ENCODE data around the gene RAB11A. TPM values are rescaled to one million over a fixed set of nuclear protein-coding genes. Genes with fewer than 3 reads are reported as not detected.

Gene RAB11A
- polyA plus RNA-seq, 1 donor from 2014 or later = 600 TPM

DNA sequence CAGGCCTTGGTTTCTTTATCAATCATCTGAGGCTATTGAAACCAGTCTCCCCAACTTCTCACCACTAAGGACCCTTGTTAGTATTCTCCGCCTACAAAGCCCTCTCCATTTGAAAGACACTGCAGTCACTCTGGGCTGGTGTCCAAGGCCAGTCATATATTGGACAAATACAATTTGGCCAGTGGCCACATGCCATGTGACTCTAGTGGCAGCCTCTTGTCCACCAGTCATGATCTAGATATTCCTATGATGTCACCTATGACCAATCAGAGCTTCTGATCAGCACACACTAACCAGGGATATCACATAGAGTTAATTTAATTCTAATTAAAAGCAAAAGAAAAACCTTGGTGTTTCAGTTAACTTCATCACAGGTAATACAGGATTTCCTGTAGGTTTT lies 68.2 kb downstream of the RAB11A start:
- H3K79me2 ChIP-seq (replicated peaks; ENCODE audit: insufficient read depth, low read length) = no peaks in the 10 kb centered on the region
- TF ChIP-seq, protein P1, sequence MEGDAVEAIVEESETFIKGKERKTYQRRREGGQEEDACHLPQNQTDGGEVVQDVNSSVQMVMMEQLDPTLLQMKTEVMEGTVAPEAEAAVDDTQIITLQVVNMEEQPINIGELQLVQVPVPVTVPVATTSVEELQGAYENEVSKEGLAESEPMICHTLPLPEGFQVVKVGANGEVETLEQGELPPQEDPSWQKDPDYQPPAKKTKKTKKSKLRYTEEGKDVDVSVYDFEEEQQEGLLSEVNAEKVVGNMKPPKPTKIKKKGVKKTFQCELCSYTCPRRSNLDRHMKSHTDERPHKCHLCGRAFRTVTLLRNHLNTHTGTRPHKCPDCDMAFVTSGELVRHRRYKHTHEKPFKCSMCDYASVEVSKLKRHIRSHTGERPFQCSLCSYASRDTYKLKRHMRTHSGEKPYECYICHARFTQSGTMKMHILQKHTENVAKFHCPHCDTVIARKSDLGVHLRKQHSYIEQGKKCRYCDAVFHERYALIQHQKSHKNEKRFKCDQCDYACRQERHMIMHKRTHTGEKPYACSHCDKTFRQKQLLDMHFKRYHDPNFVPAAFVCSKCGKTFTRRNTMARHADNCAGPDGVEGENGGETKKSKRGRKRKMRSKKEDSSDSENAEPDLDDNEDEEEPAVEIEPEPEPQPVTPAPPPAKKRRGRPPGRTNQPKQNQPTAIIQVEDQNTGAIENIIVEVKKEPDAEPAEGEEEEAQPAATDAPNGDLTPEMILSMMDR (IDR thresholded peaks at IDR 0.05; ENCODE audit: poor library complexity, severe bottlenecking) = no peak
- TF ChIP-seq EP300 (conservative IDR thresholded peaks at IDR 0.05; ENCODE audit: poor library complexity, severe bottlenecking) (no peak), MXI1 (conservative IDR thresholded peaks at IDR 0.05; ENCODE audit: poor library complexity, severe bottlenecking) (no peak), POLR2AphosphoS5 (IDR thresholded peaks at IDR 0.05) (no peak), SMC3 (conservative IDR thresholded peaks at IDR 0.05; ENCODE audit: poor library complexity) (no peak), TAF1 (IDR thresholded peaks at IDR 0.05; ENCODE audit: low read depth) (no peak), EZH2 (IDR thresholded peaks at IDR 0.05; ENCODE audit: borderline replicate concordance, insufficient read depth, low read length, poor library complexity, severe bottlenecking) (no peak), RAD21 (conservative IDR thresholded peaks at IDR 0.05) (no peak)
- TF ChIP-seq, protein P2, sequence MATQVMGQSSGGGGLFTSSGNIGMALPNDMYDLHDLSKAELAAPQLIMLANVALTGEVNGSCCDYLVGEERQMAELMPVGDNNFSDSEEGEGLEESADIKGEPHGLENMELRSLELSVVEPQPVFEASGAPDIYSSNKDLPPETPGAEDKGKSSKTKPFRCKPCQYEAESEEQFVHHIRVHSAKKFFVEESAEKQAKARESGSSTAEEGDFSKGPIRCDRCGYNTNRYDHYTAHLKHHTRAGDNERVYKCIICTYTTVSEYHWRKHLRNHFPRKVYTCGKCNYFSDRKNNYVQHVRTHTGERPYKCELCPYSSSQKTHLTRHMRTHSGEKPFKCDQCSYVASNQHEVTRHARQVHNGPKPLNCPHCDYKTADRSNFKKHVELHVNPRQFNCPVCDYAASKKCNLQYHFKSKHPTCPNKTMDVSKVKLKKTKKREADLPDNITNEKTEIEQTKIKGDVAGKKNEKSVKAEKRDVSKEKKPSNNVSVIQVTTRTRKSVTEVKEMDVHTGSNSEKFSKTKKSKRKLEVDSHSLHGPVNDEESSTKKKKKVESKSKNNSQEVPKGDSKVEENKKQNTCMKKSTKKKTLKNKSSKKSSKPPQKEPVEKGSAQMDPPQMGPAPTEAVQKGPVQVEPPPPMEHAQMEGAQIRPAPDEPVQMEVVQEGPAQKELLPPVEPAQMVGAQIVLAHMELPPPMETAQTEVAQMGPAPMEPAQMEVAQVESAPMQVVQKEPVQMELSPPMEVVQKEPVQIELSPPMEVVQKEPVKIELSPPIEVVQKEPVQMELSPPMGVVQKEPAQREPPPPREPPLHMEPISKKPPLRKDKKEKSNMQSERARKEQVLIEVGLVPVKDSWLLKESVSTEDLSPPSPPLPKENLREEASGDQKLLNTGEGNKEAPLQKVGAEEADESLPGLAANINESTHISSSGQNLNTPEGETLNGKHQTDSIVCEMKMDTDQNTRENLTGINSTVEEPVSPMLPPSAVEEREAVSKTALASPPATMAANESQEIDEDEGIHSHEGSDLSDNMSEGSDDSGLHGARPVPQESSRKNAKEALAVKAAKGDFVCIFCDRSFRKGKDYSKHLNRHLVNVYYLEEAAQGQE (IDR thresholded peaks at IDR 0.05; ENCODE audit: borderline replicate concordance) = no peak
- no peak overlapping the region for H3K27ac ChIP-seq (ENCODE audit: low read length)
- H3K9me3 ChIP-seq (ENCODE audit: low read length) = no peaks in the 10 kb centered on the region
- H3K36me3 ChIP-seq (ENCODE audit: insufficient read depth, low read length) = no peaks in the 10 kb centered on the region
- no peak overlapping the region for H3K9ac ChIP-seq (ENCODE audit: low read length)
- no peak overlapping the region for H3K4me3 ChIP-seq (ENCODE audit: low read length)
- H2AFZ ChIP-seq (ENCODE audit: low read depth, low read length) = no peak overlapping the region
- no peaks in the 10 kb centered on the region for H4K20me1 ChIP-seq (ENCODE audit: insufficient read depth)
- H3K27me3 ChIP-seq (ENCODE audit: insufficient read depth, low read depth, low read length) = no peaks in the 10 kb centered on the region
- no peaks in the 10 kb centered on the region for H3K9me2 ChIP-seq (ENCODE audit: insufficient read depth, low read length)
- H3F3A ChIP-seq (ENCODE audit: insufficient read depth, low read length, poor library complexity, severe bottlenecking) = no peaks in the 10 kb centered on the region
- no peak overlapping the region for H3K4me2 ChIP-seq (ENCODE audit: low read length)

DNA sequence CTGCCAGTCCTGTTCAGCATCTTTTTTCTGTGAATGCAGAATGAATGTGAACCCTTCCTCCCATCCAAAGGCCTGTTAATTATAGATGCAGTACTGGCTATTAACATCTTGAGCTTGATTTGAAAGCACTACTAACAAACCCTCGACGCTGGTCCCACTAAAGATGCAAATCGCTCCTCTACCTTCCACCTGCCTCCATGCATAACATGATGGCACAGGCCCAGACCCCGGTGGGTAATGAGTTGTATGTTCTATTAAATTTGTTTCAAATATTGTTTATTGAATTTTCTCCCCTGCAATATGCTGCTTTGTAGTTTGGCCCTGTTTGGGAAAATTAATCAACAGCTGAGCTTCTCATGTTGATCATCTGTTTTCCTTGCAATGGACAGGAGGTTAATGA lies 69.3 kb downstream of the RAB11A start:
- H3K9ac ChIP-seq (ENCODE audit: low read length) = no peak overlapping the region
- no peaks in the 10 kb centered on the region for H3K27me3 ChIP-seq (ENCODE audit: insufficient read depth, low read depth, low read length)
- H3K27ac ChIP-seq (ENCODE audit: low read length) = no peak overlapping the region
- no peak overlapping the region for H3K4me3 ChIP-seq (ENCODE audit: low read length)
- H3K9me2 ChIP-seq (ENCODE audit: insufficient read depth, low read length) = no peaks in the 10 kb centered on the region
- H3F3A ChIP-seq (ENCODE audit: insufficient read depth, low read length, poor library complexity, severe bottlenecking) = no peaks in the 10 kb centered on the region
- no peaks in the 10 kb centered on the region for H3K36me3 ChIP-seq (ENCODE audit: insufficient read depth, low read length)
- TF ChIP-seq, protein P2 (IDR thresholded peaks at IDR 0.05; ENCODE audit: borderline replicate concordance) = no peak
- TF ChIP-seq EZH2 (IDR thresholded peaks at IDR 0.05; ENCODE audit: borderline replicate concordance, insufficient read depth, low read length, poor library complexity, severe bottlenecking) (no peak), RAD21 (conservative IDR thresholded peaks at IDR 0.05) (no peak), POLR2AphosphoS5 (IDR thresholded peaks at IDR 0.05) (no peak), SMC3 (conservative IDR thresholded peaks at IDR 0.05; ENCODE audit: poor library complexity) (no peak), MXI1 (conservative IDR thresholded peaks at IDR 0.05; ENCODE audit: poor library complexity, severe bottlenecking) (no peak), TAF1 (IDR thresholded peaks at IDR 0.05; ENCODE audit: low read depth) (no peak), EP300 (conservative IDR thresholded peaks at IDR 0.05; ENCODE audit: poor library complexity, severe bottlenecking) (no peak)
- TF ChIP-seq, protein P1 (IDR thresholded peaks at IDR 0.05; ENCODE audit: poor library complexity, severe bottlenecking) = no peak
- H3K79me2 ChIP-seq (replicated peaks; ENCODE audit: insufficient read depth, low read length) = no peaks in the 10 kb centered on the region
- no peaks in the 10 kb centered on the region for H3K9me3 ChIP-seq (ENCODE audit: low read length)
- H4K20me1 ChIP-seq (ENCODE audit: insufficient read depth) = no peaks in the 10 kb centered on the region
- H2AFZ ChIP-seq (ENCODE audit: low read depth, low read length) = no peak overlapping the region
- no peak overlapping the region for H3K4me2 ChIP-seq (ENCODE audit: low read length)
